ENCODE results near the gene RABEPK.

GRCh38 chr9:125183561-125183960, 16.8 kb upstream of the RABEPK start:
- TF ChIP-seq CTCF (IDR thresholded peaks at IDR 0.05) (no peak), POLR2A (IDR thresholded peaks at IDR 0.05) (no peak), POLR2AphosphoS5 (IDR thresholded peaks at IDR 0.05; ENCODE audit: insufficient read depth in 1 of 2, low read depth in 1 of 2) (no peak)
